Measurements from ENCODE around the gene BNC2.

DNA sequence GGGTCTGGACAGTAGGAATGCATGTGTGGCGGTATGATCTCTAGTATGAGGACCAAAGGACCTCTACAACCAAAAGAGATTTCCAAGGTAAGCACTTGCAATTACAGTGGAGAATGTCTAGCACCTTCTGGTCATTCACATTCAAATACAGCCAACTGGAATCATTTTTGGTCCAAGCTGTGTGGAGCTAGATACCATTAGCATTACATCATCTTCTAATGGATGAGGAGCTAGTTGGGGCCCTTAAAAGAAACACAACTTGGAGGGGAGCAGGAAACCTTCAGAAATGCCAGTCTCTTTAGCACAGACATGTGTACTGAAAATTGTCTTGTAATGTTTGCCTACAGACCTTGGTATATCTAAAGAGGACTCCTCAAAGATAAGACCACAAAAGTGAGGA, 244.7 kb downstream of the BNC2 start:
- no peak for TF ChIP-seq ZNF747 (tag by site-specific recombination; IDR thresholded peaks at IDR 0.05)
- TF ChIP-seq, protein P1, sequence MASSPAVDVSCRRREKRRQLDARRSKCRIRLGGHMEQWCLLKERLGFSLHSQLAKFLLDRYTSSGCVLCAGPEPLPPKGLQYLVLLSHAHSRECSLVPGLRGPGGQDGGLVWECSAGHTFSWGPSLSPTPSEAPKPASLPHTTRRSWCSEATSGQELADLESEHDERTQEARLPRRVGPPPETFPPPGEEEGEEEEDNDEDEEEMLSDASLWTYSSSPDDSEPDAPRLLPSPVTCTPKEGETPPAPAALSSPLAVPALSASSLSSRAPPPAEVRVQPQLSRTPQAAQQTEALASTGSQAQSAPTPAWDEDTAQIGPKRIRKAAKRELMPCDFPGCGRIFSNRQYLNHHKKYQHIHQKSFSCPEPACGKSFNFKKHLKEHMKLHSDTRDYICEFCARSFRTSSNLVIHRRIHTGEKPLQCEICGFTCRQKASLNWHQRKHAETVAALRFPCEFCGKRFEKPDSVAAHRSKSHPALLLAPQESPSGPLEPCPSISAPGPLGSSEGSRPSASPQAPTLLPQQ (tag by site-specific recombination; IDR thresholded peaks at IDR 0.05) = no peak
- no peak for TF ChIP-seq ZNF558 (tag by site-specific recombination; IDR thresholded peaks at IDR 0.05)
- TF ChIP-seq, protein P2, sequence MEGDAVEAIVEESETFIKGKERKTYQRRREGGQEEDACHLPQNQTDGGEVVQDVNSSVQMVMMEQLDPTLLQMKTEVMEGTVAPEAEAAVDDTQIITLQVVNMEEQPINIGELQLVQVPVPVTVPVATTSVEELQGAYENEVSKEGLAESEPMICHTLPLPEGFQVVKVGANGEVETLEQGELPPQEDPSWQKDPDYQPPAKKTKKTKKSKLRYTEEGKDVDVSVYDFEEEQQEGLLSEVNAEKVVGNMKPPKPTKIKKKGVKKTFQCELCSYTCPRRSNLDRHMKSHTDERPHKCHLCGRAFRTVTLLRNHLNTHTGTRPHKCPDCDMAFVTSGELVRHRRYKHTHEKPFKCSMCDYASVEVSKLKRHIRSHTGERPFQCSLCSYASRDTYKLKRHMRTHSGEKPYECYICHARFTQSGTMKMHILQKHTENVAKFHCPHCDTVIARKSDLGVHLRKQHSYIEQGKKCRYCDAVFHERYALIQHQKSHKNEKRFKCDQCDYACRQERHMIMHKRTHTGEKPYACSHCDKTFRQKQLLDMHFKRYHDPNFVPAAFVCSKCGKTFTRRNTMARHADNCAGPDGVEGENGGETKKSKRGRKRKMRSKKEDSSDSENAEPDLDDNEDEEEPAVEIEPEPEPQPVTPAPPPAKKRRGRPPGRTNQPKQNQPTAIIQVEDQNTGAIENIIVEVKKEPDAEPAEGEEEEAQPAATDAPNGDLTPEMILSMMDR (tag by site-specific recombination; IDR thresholded peaks at IDR 0.05) = no peak
- no peak for TF ChIP-seq ZNF302 (tag by site-specific recombination; IDR thresholded peaks at IDR 0.05; ENCODE audit: low read depth)
- TF ChIP-seq TCF7L2 (IDR thresholded peaks at IDR 0.05; ENCODE audit: borderline replicate concordance, low read depth, low read length) = no peak

Measured in HEK293 (cell line).